Hepatocyte (in vitro differentiated cells): ENCODE results near the gene ACAT2. TPM values are rescaled to one million over a fixed set of nuclear protein-coding genes. Genes with fewer than 3 reads are reported as not detected.

Experiments
- DNase-seq: peaks from one replicate; pipeline ENCODE4 v3.0.0-alpha.2; 2016; ENCODE audit warnings: low spot score
- H2AFZ ChIP-seq: fragments of 200-600 bp; sonication (generic); 2 replicates; pipeline ENCODE4 v1.6.0; 2016; ENCODE audit warnings: antibody characterized with exemption, mild to moderate bottlenecking
- H3K27ac ChIP-seq: fragments of 200-600 bp; sonication (generic); 2 replicates; pipeline ENCODE4 v1.5.1; 2016; ENCODE audit warnings: mild to moderate bottlenecking
- H3K27me3 ChIP-seq: fragments of 200-600 bp; sonication (generic); 2 replicates; pipeline ENCODE4 v1.6.1; 2016
- H3K36me3 ChIP-seq: fragments of 200-600 bp; sonication (generic); replicated peaks from 2 replicates; pipeline ENCODE4 v1.5.1; 2016; ENCODE audit warnings: low read depth; ENCODE audit not compliant: insufficient read depth
- H3K4me1 ChIP-seq: fragments of 200-600 bp; sonication (generic); 2 replicates; pipeline ENCODE4 v1.5.1; 2016; ENCODE audit warnings: mild to moderate bottlenecking, moderate library complexity; ENCODE audit not compliant: insufficient read depth
- H3K4me2 ChIP-seq: fragments of 200-600 bp; sonication (generic); 2 replicates; pipeline ENCODE4 v1.6.0; 2016
- H3K4me3 ChIP-seq: fragments of 200-600 bp; sonication (generic); 2 replicates; pipeline ENCODE4 v1.5.1; 2016; ENCODE audit warnings: mild to moderate bottlenecking
- H3K79me2 ChIP-seq: fragments of 200-600 bp; sonication (generic); 2 replicates; pipeline ENCODE4 v1.6.0; 2017; ENCODE audit warnings: mild to moderate bottlenecking
- H3K9me2 ChIP-seq: fragments of 200-600 bp; sonication (generic); replicated peaks from 2 replicates; pipeline ENCODE4 v1.6.0; 2017; ENCODE audit warnings: mild to moderate bottlenecking; ENCODE audit not compliant: insufficient read depth
- H3K9me3 ChIP-seq: fragments of 200-600 bp; sonication (generic); 2 replicates; pipeline ENCODE4 v1.5.1; 2016; ENCODE audit warnings: low read depth, mild to moderate bottlenecking
- H4K20me1 ChIP-seq: fragments of 200-600 bp; sonication (generic); 2 replicates; pipeline ENCODE4 v1.6.0; 2016; ENCODE audit warnings: mild to moderate bottlenecking; ENCODE audit not compliant: insufficient read depth, poor library complexity, severe bottlenecking
- CTCF ChIP-seq: fragments of 200-600 bp; sonication (generic); IDR thresholded peaks from 2 replicates; pipeline ENCODE4 v1.5.1; 2016; ENCODE audit warnings: antibody characterized with exemption, mild to moderate bottlenecking; ENCODE audit not compliant: poor library complexity
- EZH2 ChIP-seq: fragments of 200-600 bp; sonication (generic); IDR thresholded peaks from 2 replicates; pipeline ENCODE4 v1.6.1; 2016; ENCODE audit warnings: antibody characterized with exemption, mild to moderate bottlenecking, borderline replicate concordance
- EZH2phosphoT487 ChIP-seq: fragments of 200-600 bp; sonication (generic); IDR thresholded peaks from one replicate; pipeline ENCODE4 v1.6.1; 2018; ENCODE audit warnings: antibody characterized with exemption, mild to moderate bottlenecking, low read depth, moderate library complexity; ENCODE audit not compliant: unreplicated experiment, severe bottlenecking
- WGBS: methylation state at CpG from one replicate; pipeline ENCODE4 v1.1.6; 2016; ENCODE audit warnings: low lambda C conversion rate; ENCODE audit errors: missing lambda C conversion rate; 5-methylcytosine and 5-hydroxymethylcytosine counted together
- polyA plus RNA-seq: library from polyadenylated mRNA; unstranded; fragments of >200 nt; fragmentation: Nextera tagmentation; extraction: Ambion mirVana; gene quantifications from 2 replicates; pipeline ENCODE4 v1.2.1, GENCODE V29; 2016
- total RNA-seq: library from RNA; depleted of rRNA; stranded (reverse); fragments of >200 nt; gene quantifications from 2 replicates; pipeline ENCODE4 v1.2.3, GENCODE V29; 2014

ACAT2 gene
- total and polyA plus RNA-seq, 2 experiments from 2014 or later = 67.0 to 98.6 TPM

DNA sequence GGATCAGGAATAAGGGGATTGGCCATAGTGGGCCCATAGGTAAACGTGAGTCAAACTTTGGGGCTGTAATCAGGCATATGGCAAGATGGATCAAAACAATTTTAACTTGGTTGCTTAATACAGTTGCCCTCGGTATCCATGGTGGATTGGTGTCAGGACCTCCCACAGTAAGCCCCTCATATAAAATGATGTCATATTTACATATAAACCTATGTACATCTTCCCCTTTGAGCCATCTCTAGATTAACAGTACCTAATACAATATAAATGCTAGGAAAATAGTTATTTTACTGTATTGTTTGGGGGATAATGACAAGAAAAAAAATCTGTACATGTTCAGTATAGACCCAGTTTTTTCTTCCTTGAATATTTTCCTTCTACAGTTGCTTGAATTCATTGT lies 7.4 kb upstream of the ACAT2 start:
- H3K27me3 ChIP-seq = no peaks in the 10 kb centered on the region
- H3K9me3 ChIP-seq = no peaks in the 10 kb centered on the region
- H3K4me1 ChIP-seq = no peaks in the 10 kb centered on the region
- peaks cover 5% of the 10 kb centered on the region for H3K36me3 ChIP-seq
- no peak overlapping the region for H3K4me3 ChIP-seq
- TF ChIP-seq CTCF (no peak), EZH2phosphoT487 (no peak), EZH2 (no peak)
- H3K27ac ChIP-seq = no peak overlapping the region
- no peak overlapping the region for H3K4me2 ChIP-seq
- WGBS = 91% methylated on average over 2 of the region's 2 CpGs
- peaks cover 46% of the 10 kb centered on the region for H3K79me2 ChIP-seq
- no peaks in the 10 kb centered on the region for H4K20me1 ChIP-seq
- DNase-seq = no peak
- H3K9me2 ChIP-seq = no peaks in the 10 kb centered on the region
- no peak overlapping the region for H2AFZ ChIP-seq

DNA sequence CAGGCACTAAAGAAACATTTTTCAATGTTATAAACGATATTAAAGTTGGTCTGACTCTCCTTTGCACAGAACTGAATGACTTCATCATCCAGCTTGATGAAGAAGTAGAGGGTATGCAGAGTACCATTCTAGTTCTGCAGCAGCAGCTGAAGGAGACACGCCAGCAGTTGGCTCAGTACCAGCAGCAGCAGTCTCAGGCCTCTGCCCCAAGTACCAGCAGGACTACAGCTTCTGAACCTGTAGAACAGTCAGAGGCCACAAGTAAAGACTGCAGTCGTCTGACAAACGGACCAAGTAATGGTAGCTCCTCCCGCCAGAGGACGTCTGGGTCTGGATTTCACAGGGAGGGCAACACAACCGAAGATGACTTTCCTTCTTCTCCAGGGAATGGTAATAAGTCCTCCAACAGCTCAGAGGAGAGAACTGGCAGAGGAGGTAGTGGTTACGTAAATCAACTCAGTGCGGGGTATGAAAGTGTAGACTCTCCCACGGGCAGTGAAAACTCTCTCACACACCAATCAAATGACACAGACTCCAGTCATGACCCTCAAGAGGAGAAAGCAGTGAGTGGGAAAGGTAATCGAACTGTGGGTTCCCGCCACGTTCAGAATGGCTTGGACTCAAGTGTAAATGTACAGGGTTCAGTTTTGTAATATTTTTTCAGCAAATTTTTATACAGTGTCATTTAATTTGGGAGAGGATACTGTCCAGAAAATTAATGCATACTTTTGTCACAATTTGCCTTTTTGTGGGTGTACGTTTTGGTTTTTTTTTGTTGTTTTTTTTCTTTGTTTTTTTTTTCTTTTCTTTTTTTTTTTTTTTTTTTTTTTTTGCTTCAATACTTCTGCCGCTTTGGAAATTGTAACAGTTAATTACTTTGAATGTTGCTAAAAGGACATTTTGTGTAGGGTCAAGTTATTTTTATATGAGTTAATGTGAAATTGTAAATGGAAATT lies 6.6 kb upstream of the ACAT2 start:
- H3K9me3 ChIP-seq = no peaks in the 10 kb centered on the region
- no peaks in the 10 kb centered on the region for H3K27me3 ChIP-seq
- no peak overlapping the region for H3K4me2 ChIP-seq
- H3K4me1 ChIP-seq = peaks cover 2% of the 10 kb centered on the region
- WGBS = 92% methylated on average over 15 of the region's 15 CpGs
- TF ChIP-seq CTCF = no peak
- no peak for TF ChIP-seq EZH2
- no peak for TF ChIP-seq EZH2phosphoT487
- no peaks in the 10 kb centered on the region for H3K9me2 ChIP-seq
- peaks cover 5% of the 10 kb centered on the region for H3K36me3 ChIP-seq
- no peak overlapping the region for H2AFZ ChIP-seq
- H3K79me2 ChIP-seq = peaks cover 45% of the 10 kb centered on the region
- DNase-seq = no peak
- H3K4me3 ChIP-seq = no peak overlapping the region
- no peak overlapping the region for H3K27ac ChIP-seq
- no peaks in the 10 kb centered on the region for H4K20me1 ChIP-seq

- Histone ChIP-seq H2AFZ (no peak overlapping the region), H3K36me3 (no peaks in the 10 kb centered on the region), H3K27me3 (no peaks in the 10 kb centered on the region), H3K79me2 (peaks cover 36% of the 10 kb centered on the region), H4K20me1 (no peaks in the 10 kb centered on the region), H3K4me1 (peaks cover 13% of the 10 kb centered on the region), H3K4me2 (no peak overlapping the region), H3K9me2 (no peaks in the 10 kb centered on the region), H3K4me3 (no peak overlapping the region), H3K27ac (no peak overlapping the region), H3K9me3 (no peaks in the 10 kb centered on the region)
- no peak for DNase-seq
- WGBS = 95% methylated on average over 4 of the region's 4 CpGs
- TF ChIP-seq EZH2 (no peak), CTCF (no peak), EZH2phosphoT487 (no peak)
Measured at GRCh38 chr6:159756508-159756907, 5.3 kb upstream of the ACAT2 start.
